A549 (cell line): Measurements from ENCODE around the gene COBL.

ENCODE experiments used
- CEBPB ChIP-seq, 2 experiments: fragments of >200 bp in 1 of 2; sonication (Bioruptor Twin) in 1 of 2; formaldehyde crosslinking in 1 of 2; IDR thresholded peaks; 2 replicates each; pipeline ENCODE4 v1.6.1; 2012 to 2016
- EHMT2 ChIP-seq: fragments of 200-600 bp; sonication (generic); IDR thresholded peaks from 2 replicates; pipeline ENCODE4 v1.6.1; 2016; ENCODE audit warnings: antibody characterized with exemption, low read depth, mild to moderate bottlenecking, moderate library complexity
- EP300 ChIP-seq, 2 experiments: fragments of >200 bp; sonication (Bioruptor Twin); formaldehyde crosslinking; IDR thresholded peaks; 2 replicates in 1 of 2; 3 replicates in 1 of 2; pipeline ENCODE4 v1.6.1; 2016 to 2017
- FOSB ChIP-seq: fragments of 250-450 bp; sonication (Bioruptor Pico); IDR thresholded peaks from 2 replicates; pipeline ENCODE4 v1.5.0; 2020; ENCODE audit warnings: mild to moderate bottlenecking, moderate library complexity
- HOXA7 ChIP-seq: fragments of 250-450 bp; sonication (Bioruptor Pico); IDR thresholded peaks from 2 replicates; pipeline ENCODE4 v1.5.0; 2020; ENCODE audit warnings: mild to moderate bottlenecking, moderate library complexity
- NR3C1 ChIP-seq: fragments of >200 bp; sonication (Bioruptor Twin); formaldehyde crosslinking; IDR thresholded peaks from 3 replicates; pipeline ENCODE4 v1.6.1; 2017
- POLR2A ChIP-seq: IDR thresholded peaks from 2 replicates; pipeline ENCODE4 v1.6.1; 2012; ENCODE audit warnings: mild to moderate bottlenecking, low read length
- SMC3 ChIP-seq: fragments of >200 bp; sonication (Bioruptor Twin); formaldehyde crosslinking; IDR thresholded peaks from 3 replicates; pipeline ENCODE4 v1.6.1; 2018; ENCODE audit warnings: inconsistent platforms
- SREBF2 ChIP-seq: fragments of 450-650 bp; IDR thresholded peaks from 2 replicates; pipeline ENCODE4 v1.6.1; 2014; ENCODE audit warnings: mild to moderate bottlenecking, moderate library complexity
- TFCP2L1 ChIP-seq: fragments of 250-450 bp; sonication (Bioruptor Pico); IDR thresholded peaks from 2 replicates; pipeline ENCODE4 v1.5.0; 2021; ENCODE audit warnings: mild to moderate bottlenecking
- TF ChIP-seq, protein P1 (sequence below): fragments of >200 bp; sonication (Bioruptor Twin); formaldehyde crosslinking; IDR thresholded peaks from 3 replicates; pipeline ENCODE4 v1.5.1; 2016
- TF ChIP-seq, protein P2 (sequence below): fragments of >200 bp; sonication (Bioruptor Twin); formaldehyde crosslinking; IDR thresholded peaks from 3 replicates; pipeline ENCODE4 v1.6.1; 2016
- TF ChIP-seq, protein P3 (sequence below): fragments of >200 bp; sonication (Bioruptor Twin); formaldehyde crosslinking; IDR thresholded peaks from 2 replicates; pipeline ENCODE4 v1.6.1; 2016
- TF ChIP-seq, protein P4 (sequence below): fragments of 450-650 bp; IDR thresholded peaks from 2 replicates; pipeline ENCODE4 v1.6.1; 2014; ENCODE audit warnings: antibody characterized with exemption

DNA sequence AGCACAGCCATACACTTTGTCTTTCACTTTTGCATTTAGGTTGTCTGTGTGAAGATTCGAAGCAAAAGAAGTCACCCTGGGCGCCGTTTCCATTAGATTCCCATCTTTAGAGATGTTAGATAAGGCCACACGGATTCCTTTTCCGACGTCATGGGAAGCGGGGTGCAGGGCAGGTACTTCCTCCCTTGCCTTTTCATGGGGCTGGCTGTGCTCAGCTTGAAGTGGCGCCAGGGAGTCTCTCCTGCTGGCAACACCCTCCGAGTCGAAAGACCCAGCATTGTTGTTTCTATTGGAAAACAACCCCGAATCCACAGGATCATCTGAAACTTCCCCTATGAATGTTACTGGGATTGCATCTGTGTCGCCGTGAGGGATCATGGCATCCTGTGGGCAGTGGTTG lies 287.5 kb downstream of the COBL start:
- no peak for TF ChIP-seq EHMT2
- TF ChIP-seq, protein P1, sequence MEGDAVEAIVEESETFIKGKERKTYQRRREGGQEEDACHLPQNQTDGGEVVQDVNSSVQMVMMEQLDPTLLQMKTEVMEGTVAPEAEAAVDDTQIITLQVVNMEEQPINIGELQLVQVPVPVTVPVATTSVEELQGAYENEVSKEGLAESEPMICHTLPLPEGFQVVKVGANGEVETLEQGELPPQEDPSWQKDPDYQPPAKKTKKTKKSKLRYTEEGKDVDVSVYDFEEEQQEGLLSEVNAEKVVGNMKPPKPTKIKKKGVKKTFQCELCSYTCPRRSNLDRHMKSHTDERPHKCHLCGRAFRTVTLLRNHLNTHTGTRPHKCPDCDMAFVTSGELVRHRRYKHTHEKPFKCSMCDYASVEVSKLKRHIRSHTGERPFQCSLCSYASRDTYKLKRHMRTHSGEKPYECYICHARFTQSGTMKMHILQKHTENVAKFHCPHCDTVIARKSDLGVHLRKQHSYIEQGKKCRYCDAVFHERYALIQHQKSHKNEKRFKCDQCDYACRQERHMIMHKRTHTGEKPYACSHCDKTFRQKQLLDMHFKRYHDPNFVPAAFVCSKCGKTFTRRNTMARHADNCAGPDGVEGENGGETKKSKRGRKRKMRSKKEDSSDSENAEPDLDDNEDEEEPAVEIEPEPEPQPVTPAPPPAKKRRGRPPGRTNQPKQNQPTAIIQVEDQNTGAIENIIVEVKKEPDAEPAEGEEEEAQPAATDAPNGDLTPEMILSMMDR = no peak
- TF ChIP-seq, protein P2, sequence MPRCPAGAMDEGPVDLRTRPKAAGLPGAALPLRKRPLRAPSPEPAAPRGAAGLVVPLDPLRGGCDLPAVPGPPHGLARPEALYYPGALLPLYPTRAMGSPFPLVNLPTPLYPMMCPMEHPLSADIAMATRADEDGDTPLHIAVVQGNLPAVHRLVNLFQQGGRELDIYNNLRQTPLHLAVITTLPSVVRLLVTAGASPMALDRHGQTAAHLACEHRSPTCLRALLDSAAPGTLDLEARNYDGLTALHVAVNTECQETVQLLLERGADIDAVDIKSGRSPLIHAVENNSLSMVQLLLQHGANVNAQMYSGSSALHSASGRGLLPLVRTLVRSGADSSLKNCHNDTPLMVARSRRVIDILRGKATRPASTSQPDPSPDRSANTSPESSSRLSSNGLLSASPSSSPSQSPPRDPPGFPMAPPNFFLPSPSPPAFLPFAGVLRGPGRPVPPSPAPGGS = no peak
- TF ChIP-seq, protein P3, sequence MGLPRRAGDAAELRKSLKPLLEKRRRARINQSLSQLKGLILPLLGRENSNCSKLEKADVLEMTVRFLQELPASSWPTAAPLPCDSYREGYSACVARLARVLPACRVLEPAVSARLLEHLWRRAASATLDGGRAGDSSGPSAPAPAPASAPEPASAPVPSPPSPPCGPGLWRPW = no peak
- TF ChIP-seq SMC3 = no peak
- TF ChIP-seq SREBF2 = no peak
- TF ChIP-seq POLR2A = no peak
- TF ChIP-seq EP300 (IDR thresholded peaks at IDR 0.05) = no peak
- no peak for TF ChIP-seq NR3C1
- no peak for TF ChIP-seq HOXA7 (CRISPR knock-in tag)
- TF ChIP-seq, protein P4, sequence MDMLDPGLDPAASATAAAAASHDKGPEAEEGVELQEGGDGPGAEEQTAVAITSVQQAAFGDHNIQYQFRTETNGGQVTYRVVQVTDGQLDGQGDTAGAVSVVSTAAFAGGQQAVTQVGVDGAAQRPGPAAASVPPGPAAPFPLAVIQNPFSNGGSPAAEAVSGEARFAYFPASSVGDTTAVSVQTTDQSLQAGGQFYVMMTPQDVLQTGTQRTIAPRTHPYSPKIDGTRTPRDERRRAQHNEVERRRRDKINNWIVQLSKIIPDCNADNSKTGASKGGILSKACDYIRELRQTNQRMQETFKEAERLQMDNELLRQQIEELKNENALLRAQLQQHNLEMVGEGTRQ = no peak
- TF ChIP-seq CEBPB (IDR thresholded peaks at IDR 0.05) = no peak
- TF ChIP-seq FOSB (CRISPR knock-in tag) = no peak
- no peak for TF ChIP-seq TFCP2L1
